ENCODE measurements around the gene HSPBP1.

The HSPBP1 gene

GRCh38 chr19:55305491-55305890, 25.6 kb upstream of the HSPBP1 start:
- peak; percentile 13 for DNase-seq (ENCODE audit: low read depth)

GRCh38 chr19:55304980-55305379, 25.1 kb upstream of the HSPBP1 start:
- DNase-seq (ENCODE audit: low read depth) = no peak

- no peak for DNase-seq (ENCODE audit: low read depth)
Observed at GRCh38 chr19:55304279-55304978, 24.5 kb upstream of the HSPBP1 start.

GRCh38 chr19:55303477-55303876, 23.6 kb upstream of the HSPBP1 start:
- no peak for DNase-seq (ENCODE audit: low read depth)

GRCh38 chr19:55302318-55302703, 22.4 kb upstream of the HSPBP1 start:
- no peak for DNase-seq (ENCODE audit: low read depth)

- DNase-seq (ENCODE audit: low read depth) = peak; percentile 87
Observed at GRCh38 chr19:55301459-55302317, 21.8 kb upstream of the HSPBP1 start.

- DNase-seq (ENCODE audit: low read depth) = no peak
Observed at GRCh38 chr19:55300886-55301458, 21.1 kb upstream of the HSPBP1 start.

- DNase-seq (ENCODE audit: low read depth) = no peak
Observed at GRCh38 chr19:55299991-55300390, 20.1 kb upstream of the HSPBP1 start.

- DNase-seq (ENCODE audit: low read depth) = no peak
Observed at GRCh38 chr19:55297267-55297666, 17.4 kb upstream of the HSPBP1 start.

- no peak for DNase-seq (ENCODE audit: low read depth)
Observed at GRCh38 chr19:55289117-55289796, 9.3 kb upstream of the HSPBP1 start.

GRCh38 chr19:55287361-55288079, 7.6 kb upstream of the HSPBP1 start:
- no peak for DNase-seq (ENCODE audit: low read depth)

- DNase-seq (ENCODE audit: low read depth) = no peak
Observed at GRCh38 chr19:55285229-55285890, 5.5 kb upstream of the HSPBP1 start.

GRCh38 chr19:55284405-55285058, 4.6 kb upstream of the HSPBP1 start:
- no peak for DNase-seq (ENCODE audit: low read depth)

GRCh38 chr19:55283548-55284377, 3.9 kb upstream of the HSPBP1 start, which contains the start of gene BRSK1:
BRSK1 (plus strand) TSS chr19:55283997; CDS start chr19:55284443, 446 bp downstream.
- DNase-seq (ENCODE audit: low read depth) = peak; percentile 10

GRCh38 chr19:55279340-55279739, 570 bp downstream of the HSPBP1 start:
- DNase-seq (ENCODE audit: low read depth) = no peak

- no peak for DNase-seq (ENCODE audit: low read depth)
Observed at GRCh38 chr19:55278391-55279135, 1.3 kb downstream of the HSPBP1 start.

- no peak for DNase-seq (ENCODE audit: low read depth)
Observed at GRCh38 chr19:55277494-55277893, 2.4 kb downstream of the HSPBP1 start.

- no peak for DNase-seq (ENCODE audit: low read depth)
Observed at GRCh38 chr19:55276720-55277430, 3.0 kb downstream of the HSPBP1 start.

Measured in activated T-helper 1 cell treated with Interleukin-2 at 50 U/mL for 16 hours (primary cell).